Activated T-helper 1 cell treated with anti-CD3 and anti-CD28 coated beads, Interleukin-12 subunit alpha, Interleukin-12 subunit beta, Interleukin-2, Interleukin-4 antibody, amounts not matched to agents 30 ng/mL and 10 ng/mL and 1 ng/mL, durations not matched to agents 14 hours and 24 hours and 36 hours (primary cell): Measurements from ENCODE around the gene RNF126. TPM values are rescaled to one million over a fixed set of nuclear protein-coding genes. Genes with fewer than 3 reads are reported as not detected.

Experiments used
- DNase-seq: peaks from one replicate; pipeline ENCODE4 v3.0.0; 2021; ENCODE audit warnings: low spot score
- H3K27ac Mint-ChIP-seq: one replicate; pipeline ENCODE4 v1.8.0; 2021; ENCODE audit warnings: mild to moderate bottlenecking, mixed read lengths
- H3K27me3 Mint-ChIP-seq: one replicate; pipeline ENCODE4 v1.8.0; 2022; ENCODE audit warnings: mild to moderate bottlenecking, moderate library complexity, mixed read lengths; ENCODE audit not compliant: insufficient read depth
- H3K36me3 Mint-ChIP-seq: one replicate; pipeline ENCODE4 v1.8.0; 2021; ENCODE audit warnings: low read depth, mixed read lengths
- H3K4me1 Mint-ChIP-seq: one replicate; pipeline ENCODE4 v1.8.0; 2021; ENCODE audit warnings: low read depth, mixed read lengths
- H3K4me3 Mint-ChIP-seq: one replicate; pipeline ENCODE4 v1.8.0; 2021; ENCODE audit warnings: mild to moderate bottlenecking, moderate library complexity, mixed read lengths
- H3K9me3 Mint-ChIP-seq: one replicate; pipeline ENCODE4 v1.8.0; 2021; ENCODE audit warnings: mixed read lengths
- intact Hi-C: fragments of 100-400 bp; cut with micrococcal nuclease; formaldehyde crosslinking; loops from one replicate; pipeline ENCODE4 v1.15.1; 2024
- total RNA-seq: library from RNA; stranded (reverse); gene quantifications from 2 replicates; pipeline ENCODE4 v1.2.3, GENCODE V29; 2022

RNF126 gene
- total RNA-seq, 1 donor from 2014 or later = 110 TPM

- H3K9me3 Mint-ChIP-seq = no peaks in the 10 kb centered on the region
- H3K36me3 Mint-ChIP-seq = peaks cover 5% of the 10 kb centered on the region
- H3K4me1 Mint-ChIP-seq = no peaks in the 10 kb centered on the region
- H3K4me3 Mint-ChIP-seq = no peak overlapping the region
- no peak for DNase-seq
- no peaks in the 10 kb centered on the region for H3K27me3 Mint-ChIP-seq
- H3K27ac Mint-ChIP-seq = no peak overlapping the region
- intact Hi-C loops = no loop called here
These were observed 18.2 kb downstream of the RNF126 start for GRCh38 chr19:644789-645188.

GRCh38 chr19:644363-644762 lies 18.7 kb downstream of the RNF126 start:
- DNase-seq = no peak

GRCh38 chr19:643736-644135 lies 19.3 kb downstream of the RNF126 start:
- intact Hi-C loops = no loop called here
- Mint-ChIP-seq H3K9me3 (no peaks in the 10 kb centered on the region), H3K27me3 (peaks cover 5% of the 10 kb centered on the region), H3K36me3 (peaks cover 5% of the 10 kb centered on the region), H3K27ac (no peak overlapping the region), H3K4me3 (no peak overlapping the region), H3K4me1 (peaks cover 6% of the 10 kb centered on the region)
- DNase-seq = no peak

More at GRCh38 chr19:644363-644762, 18.7 kb downstream of the RNF126 start:
- intact Hi-C loops = no loop called here
- Mint-ChIP-seq H3K27me3 (peaks cover 1% of the 10 kb centered on the region), H3K9me3 (no peaks in the 10 kb centered on the region), H3K36me3 (peaks cover 5% of the 10 kb centered on the region), H3K4me1 (peaks cover 2% of the 10 kb centered on the region), H3K4me3 (no peak overlapping the region), H3K27ac (no peak overlapping the region)

- Mint-ChIP-seq H3K27ac (no peak overlapping the region), H3K36me3 (peaks cover 2% of the 10 kb centered on the region), H3K9me3 (no peaks in the 10 kb centered on the region), H3K27me3 (peaks cover 5% of the 10 kb centered on the region), H3K4me1 (peaks cover 6% of the 10 kb centered on the region), H3K4me3 (no peak overlapping the region)
- intact Hi-C loops = no loop called here
- DNase-seq = no peak
These were observed 20.0 kb downstream of the RNF126 start for GRCh38 chr19:642767-643727.

DNA sequence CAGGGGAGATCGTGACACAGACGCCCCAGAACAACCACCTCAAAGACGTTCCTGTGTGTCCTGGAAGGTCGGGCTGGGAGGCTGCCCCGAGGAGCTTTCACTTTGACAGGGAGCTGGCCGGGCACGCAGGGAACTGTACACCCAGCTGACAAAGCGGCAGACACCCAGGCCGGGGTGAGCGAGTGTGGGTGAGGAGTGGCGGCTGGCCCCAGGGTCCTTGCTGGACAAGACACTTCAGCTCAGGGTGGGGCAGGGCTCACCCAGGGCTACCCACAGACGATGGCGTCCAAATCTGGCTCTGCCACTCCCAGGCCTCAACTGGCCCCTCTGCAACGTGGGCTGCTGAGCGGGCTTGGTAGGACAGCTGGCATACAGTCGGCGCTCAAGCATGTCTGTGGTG lies 21.3 kb downstream of the RNF126 start:
- Mint-ChIP-seq H3K4me3 (no peak overlapping the region), H3K4me1 (peaks cover 6% of the 10 kb centered on the region), H3K27me3 (peaks cover 5% of the 10 kb centered on the region), H3K9me3 (no peaks in the 10 kb centered on the region), H3K36me3 (no peaks in the 10 kb centered on the region), H3K27ac (no peak overlapping the region)
- intact Hi-C loops = no loop called here
- DNase-seq = no peak

DNA sequence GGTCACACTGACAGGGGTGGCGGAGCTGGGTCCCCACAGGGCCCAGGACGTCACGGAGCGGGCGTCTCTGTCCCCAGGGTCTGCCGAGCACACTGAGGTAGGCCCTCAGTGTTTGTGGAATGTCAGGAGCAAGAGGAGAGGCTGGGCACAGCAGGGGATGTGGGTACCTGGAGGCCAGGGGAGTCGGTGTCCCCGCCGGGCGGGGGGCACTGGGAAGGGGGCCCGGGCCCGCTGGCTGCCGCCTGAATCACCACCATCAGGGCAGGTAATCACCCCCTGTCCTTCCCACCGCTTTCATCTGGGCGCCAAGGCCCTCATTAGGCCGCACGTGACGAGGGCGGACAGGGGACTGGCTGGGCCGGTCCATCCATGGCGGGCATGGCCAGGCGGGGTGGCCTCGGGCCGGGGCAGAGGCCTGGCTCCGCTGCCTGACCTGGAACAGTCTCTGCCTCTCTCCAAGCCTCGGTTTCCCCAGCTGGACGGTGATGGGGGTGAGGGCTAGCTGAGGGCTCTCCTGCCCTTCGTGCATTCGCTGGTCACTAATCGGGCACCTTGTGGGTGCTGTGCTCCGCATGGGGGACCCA lies 22.3 kb downstream of the RNF126 start:
- Mint-ChIP-seq H3K4me1 (peaks cover 6% of the 10 kb centered on the region), H3K9me3 (no peaks in the 10 kb centered on the region), H3K4me3 (peak overlapping the region; percentile 19), H3K27me3 (peaks cover 5% of the 10 kb centered on the region), H3K36me3 (no peaks in the 10 kb centered on the region), H3K27ac (no peak overlapping the region)
- no peak for DNase-seq
- intact Hi-C loops = no loop called here

DNA sequence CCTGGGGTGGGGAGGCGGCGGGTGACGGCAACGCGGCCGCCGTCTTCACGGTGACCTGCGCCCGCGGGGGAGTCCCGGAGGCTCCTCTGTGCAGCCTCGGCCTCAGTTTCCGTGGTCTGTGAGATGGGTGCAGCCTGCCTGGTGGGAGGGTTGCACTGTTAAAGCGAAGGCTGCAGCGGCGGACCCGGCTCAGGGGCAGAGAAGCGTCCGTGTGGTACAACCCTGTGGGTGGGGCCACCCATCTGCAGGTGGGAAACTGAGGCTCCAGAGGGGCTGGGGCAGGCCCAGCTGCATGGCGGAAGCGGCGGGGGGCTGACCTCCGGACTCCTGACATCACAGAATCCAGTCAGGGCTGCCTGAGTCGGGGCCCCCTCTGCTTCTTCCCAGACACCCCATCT lies 22.9 kb downstream of the RNF126 start:
- no peaks in the 10 kb centered on the region for H3K36me3 Mint-ChIP-seq
- intact Hi-C loops = no loop called here
- peaks cover 5% of the 10 kb centered on the region for H3K27me3 Mint-ChIP-seq
- no peak overlapping the region for H3K4me3 Mint-ChIP-seq
- peaks cover 6% of the 10 kb centered on the region for H3K4me1 Mint-ChIP-seq
- no peak for DNase-seq
- H3K27ac Mint-ChIP-seq = no peak overlapping the region
- no peaks in the 10 kb centered on the region for H3K9me3 Mint-ChIP-seq

DNA sequence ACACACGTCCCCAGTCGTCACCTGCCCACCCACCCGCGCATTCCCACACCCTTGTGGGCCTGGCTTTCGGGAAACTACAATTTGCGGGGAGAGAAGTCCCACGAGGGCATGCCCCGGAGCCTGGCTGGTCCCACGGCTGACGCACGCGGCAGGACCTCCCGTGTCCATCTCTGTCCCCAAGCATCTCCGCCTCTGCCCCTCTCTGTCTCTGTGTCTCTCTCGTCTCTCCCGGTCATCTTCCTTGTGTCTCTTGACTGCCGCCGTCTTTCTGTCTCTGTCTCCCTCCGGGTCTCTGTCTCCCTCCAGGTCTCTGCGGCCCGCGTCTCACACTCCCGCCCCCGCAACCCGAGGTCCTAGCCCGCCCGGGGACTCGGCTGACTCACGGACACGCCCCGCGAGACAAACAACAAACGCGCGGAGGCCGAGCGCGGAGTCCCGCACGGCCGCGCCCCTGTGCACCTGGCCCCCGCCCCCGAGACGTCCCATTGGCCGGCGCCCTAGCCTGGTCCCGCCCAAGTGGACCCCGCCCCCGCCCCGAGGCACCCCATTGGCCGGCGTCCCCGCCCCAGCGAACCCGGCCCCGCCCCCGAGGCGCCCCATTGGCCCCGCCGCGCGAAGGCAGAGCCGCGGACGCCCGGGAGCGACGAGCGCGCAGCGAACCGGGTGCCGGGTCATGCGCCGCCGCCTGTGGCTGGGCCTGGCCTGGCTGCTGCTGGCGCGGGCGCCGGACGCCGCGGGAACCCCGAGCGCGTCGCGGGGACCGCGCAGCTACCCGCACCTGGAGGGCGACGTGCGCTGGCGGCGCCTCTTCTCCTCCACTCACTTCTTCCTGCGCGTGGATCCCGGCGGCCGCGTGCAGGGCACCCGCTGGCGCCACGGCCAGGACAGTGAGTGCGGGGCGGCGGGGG lies 23.5 kb downstream of the RNF126 start, which contains the start of gene FGF22:
TSS of gene FGF22 (plus strand) at position 627 of the 908 bp plus-strand sequence. CDS start at position 674, 47 bp downstream.
- peaks cover 6% of the 10 kb centered on the region for H3K4me1 Mint-ChIP-seq
- H3K27ac Mint-ChIP-seq = peak within 1 kb of the TSS; percentile 71
- peak; percentile 90 for DNase-seq
- peak within 1 kb of the TSS; percentile 81 for H3K4me3 Mint-ChIP-seq
- peaks cover 5% of the 10 kb centered on the region for H3K27me3 Mint-ChIP-seq
- no peaks in the 10 kb centered on the region for H3K9me3 Mint-ChIP-seq
- no peaks in the 10 kb centered on the region for H3K36me3 Mint-ChIP-seq
- intact Hi-C loops = loop anchor here (1.0 kb wide), 1 partner anchor 22 kb away; no protein-coding TSS in a partner anchor

- Mint-ChIP-seq H3K4me1 (peaks cover 6% of the 10 kb centered on the region), H3K9me3 (no peaks in the 10 kb centered on the region), H3K27ac (no peak overlapping the region), H3K4me3 (peak overlapping the region; percentile 81), H3K36me3 (no peaks in the 10 kb centered on the region), H3K27me3 (peaks cover 5% of the 10 kb centered on the region)
- intact Hi-C loops = loop anchor here (1.0 kb wide), 1 partner anchor 22 kb away; no protein-coding TSS in a partner anchor
- DNase-seq = no peak
These were observed 24.1 kb downstream of the RNF126 start for GRCh38 chr19:638906-639252.

DNA sequence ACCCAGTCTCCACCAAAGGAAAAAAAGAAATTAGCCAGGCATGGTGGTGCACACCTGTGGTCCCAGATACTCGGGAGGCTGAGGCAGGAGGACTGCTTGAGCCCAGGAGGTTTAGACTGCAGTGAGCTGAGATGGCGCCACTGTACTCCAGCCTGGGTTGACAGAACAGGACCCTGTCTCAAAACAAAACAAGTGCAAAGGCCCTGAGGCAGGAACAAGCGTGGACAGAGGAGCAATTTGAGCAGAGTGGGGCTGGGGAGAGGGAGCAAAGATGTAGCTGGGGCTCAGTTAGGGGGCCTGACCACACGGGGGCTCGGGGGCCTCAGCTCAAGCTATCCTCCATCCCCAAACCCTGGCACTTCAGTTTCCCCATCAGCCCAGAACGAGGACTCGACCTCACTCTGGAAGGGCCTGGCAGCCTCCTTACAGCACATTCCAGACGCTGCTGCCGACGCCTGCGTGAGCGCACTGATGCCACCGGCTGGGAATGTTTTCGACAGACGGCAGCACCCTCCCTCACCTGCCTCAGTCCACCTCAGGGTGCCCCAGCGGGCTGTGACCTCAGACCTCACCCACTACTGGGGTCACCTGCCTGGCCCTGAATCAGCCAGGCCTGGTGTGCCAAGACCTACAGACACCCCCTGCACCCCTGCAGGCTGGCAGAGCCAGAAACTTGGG lies 27.9 kb downstream of the RNF126 start:
- Mint-ChIP-seq H3K27ac (no peak overlapping the region), H3K4me3 (no peak overlapping the region), H3K4me1 (peaks cover 12% of the 10 kb centered on the region), H3K27me3 (peaks cover 5% of the 10 kb centered on the region), H3K9me3 (no peaks in the 10 kb centered on the region), H3K36me3 (peaks cover 7% of the 10 kb centered on the region)
- intact Hi-C loops = loop anchor here (5.0 kb wide), 1 partner anchor 48 kb away; the partner anchor contains the start of gene HCN2
- DNase-seq = no peak

DNA sequence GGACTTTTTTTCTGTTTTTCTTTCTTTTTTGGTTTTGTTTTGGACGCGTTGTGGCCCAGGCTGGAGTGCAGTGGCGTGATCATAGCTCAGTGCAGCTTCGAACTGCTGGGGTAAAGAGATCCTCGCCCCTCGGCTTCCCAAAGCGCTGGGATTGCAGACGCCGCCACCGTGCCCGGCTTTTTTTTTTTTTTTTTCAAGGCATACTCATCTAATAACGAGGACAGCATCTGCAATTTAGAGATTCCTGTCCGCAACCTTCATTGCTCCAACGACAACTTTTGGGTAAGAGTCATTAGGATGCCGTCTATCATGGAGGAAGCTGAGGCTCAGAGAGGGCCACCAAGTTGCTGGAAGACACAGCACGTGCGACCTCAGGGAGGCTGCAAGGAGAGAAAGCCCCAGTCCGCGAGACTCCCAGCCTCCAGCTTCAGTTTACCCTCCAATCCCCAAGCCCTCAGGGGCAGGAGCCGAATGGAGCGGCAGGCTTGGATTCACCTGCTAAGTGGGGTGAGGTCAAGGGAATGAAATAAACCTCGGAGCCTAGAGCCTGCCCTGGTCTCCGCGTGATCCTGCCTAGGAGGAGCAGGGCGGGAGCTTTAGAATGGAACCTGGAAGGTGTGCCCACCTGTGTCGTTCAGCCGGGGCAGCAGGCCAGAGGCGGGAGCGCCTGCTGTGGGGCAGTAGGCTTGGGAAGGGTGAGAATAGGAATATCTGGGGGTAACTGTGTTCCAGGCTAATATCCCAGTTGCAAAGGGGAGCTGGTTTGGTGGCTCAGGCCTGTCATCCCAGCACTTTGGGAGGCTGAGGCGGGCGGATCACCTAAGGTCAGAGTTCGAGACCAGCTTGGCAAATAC lies 29.0 kb downstream of the RNF126 start:
- Mint-ChIP-seq H3K4me3 (peak overlapping the region; percentile 96), H3K27me3 (peaks cover under 1% of the 10 kb centered on the region), H3K36me3 (peaks cover 12% of the 10 kb centered on the region), H3K4me1 (peaks cover 6% of the 10 kb centered on the region), H3K27ac (peak overlapping the region; percentile 83), H3K9me3 (no peaks in the 10 kb centered on the region)
- DNase-seq = no peak
- intact Hi-C loops = loop anchor here (1.0 to 5.0 kb wide), 7 partner anchors 23 to 163 kb away; partner anchors contain the start of genes BSG, HCN2, PTBP1 and TPGS1
